ENCODE data around the gene GPR176. TPM values are rescaled to one million over a fixed set of nuclear protein-coding genes. Genes with fewer than 3 reads are reported as not detected.
"Not testable (repeated sequence)": the region's sequence is repeated elsewhere in the genome, so short reads cannot be mapped to it uniquely, and the experiment has no call there.

Gene GPR176
- polyA plus RNA-seq, 4 donors = 14.2 to 17.7 (median 15.1) TPM

DNA sequence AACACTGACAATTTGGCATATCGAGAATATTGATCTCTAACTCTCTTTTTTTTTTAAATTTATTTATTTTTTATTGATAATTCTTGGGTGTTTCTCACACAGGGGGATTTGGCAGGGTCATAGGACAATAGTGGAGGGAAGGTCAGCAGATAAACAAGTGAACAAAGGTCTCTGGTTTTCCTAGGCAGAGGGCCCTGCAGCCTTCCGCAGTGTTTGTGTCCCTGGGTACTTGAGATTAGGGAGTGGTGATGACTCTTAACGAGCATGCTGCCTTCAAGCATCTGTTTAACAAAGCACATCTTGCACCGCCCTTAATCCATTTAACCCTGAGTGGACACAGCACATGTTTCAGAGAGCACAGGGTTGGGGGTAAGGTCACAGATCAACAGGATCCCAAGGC, 27.0 kb downstream of the GPR176 start:
- DNase-seq (ENCODE audit: low read depth in 4 of 4, low spot score in 3 of 4) = not testable (repeated sequence)

DNA sequence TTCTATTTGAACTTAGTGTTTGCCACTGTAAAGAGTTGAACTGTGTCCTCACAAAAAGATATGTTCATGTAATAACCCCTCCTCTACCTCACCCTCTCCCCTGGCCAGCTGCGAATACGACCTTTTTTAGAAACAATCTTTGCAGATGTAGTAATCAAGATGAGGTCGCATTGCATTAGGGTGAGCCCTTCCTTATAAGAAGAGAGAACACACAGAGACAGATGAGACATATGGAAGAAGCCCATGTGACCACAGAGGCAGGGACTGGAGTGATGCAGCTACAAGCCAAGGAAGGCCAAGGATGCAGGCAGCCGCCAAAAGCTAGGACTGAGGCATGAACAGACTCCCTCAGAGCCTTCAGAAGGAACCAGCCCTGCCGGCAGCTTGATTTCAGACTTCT, 27.6 kb downstream of the GPR176 start:
- DNase-seq (ENCODE audit: low read depth in 4 of 4, low spot score in 3 of 4) = no peak

DNA sequence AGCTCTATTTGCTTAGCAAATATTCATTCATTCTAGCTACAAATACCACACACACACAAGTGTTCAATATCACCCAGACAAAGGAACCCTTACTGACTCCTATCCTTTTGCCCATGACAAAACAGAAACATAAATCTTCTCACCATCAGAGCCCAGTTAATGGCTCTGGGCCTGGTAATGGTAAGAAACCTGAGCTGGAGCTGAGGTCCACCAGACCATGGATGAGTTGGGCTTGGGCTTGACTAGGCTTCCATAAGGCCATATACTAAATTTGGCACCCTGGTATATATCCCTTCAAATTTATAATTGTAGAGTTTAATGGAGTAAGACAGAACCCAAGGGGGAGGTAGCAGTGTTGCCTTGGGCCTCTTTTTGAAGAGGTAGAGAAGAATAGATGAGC, 29.4 kb downstream of the GPR176 start:
- DNase-seq (ENCODE audit: low read depth in 4 of 4, low spot score in 3 of 4) = no peak

DNA sequence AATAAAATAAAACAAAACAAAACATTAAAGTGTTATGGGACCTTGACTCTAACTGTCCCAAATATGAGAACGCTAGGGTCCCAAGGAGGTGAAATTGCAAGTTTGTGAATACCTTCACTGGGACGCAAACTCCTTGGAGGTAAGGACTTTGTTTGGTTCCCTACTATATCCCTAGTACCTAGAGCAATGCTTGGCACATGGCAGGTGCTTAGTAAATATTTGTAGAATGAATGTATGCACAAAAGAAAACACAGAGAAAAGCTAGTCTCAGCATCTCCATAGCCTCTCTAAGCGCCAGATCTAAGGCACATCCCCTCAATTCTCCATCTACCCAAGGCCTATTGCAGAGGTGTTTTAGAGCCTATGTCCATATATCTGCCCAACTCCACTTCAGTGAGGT, 30.5 kb downstream of the GPR176 start:
- no peak for DNase-seq (ENCODE audit: low read depth in 4 of 4, low spot score in 3 of 4)

DNA sequence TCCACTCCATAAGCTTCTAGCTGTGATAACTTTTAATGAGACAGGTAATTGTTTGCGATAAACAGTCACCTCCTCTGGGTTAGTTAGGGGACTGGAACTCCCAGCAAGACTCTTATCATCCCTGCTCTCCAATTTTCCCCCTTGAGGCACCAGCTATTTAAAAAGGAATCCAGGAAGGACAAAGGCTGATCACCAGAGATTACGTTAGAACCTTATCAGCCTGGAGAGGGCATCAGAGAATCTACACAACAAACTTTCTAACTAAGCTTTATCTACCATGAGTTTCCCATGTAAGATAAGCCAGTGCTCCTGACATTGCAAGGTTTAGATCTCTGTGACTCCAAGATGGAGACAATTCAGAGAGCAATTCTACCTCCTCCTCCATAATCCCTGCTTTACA, 31.3 kb downstream of the GPR176 start:
- DNase-seq (ENCODE audit: low read depth in 4 of 4, low spot score in 3 of 4) = no peak

DNA sequence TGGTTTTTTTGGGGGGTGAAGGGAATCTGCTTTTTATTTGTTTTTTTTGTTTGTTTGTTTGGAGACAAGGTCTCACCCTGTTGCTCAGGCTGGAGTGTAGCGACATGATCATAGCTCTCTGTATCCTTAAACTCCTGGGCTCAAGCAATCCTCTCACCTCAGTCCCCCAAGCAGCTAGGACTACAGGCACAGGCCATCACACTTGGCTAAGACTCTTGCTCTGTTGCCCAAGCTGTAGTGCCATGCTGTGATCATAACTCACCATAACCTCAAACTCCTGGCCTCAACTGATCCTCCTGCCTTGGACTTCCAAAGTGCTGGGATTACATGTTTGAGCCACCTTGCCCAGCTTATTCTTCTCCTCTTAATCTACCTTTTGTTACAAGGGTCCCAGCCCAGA, 31.8 kb downstream of the GPR176 start:
- no peak for DNase-seq (ENCODE audit: low read depth in 4 of 4, low spot score in 3 of 4)

DNA sequence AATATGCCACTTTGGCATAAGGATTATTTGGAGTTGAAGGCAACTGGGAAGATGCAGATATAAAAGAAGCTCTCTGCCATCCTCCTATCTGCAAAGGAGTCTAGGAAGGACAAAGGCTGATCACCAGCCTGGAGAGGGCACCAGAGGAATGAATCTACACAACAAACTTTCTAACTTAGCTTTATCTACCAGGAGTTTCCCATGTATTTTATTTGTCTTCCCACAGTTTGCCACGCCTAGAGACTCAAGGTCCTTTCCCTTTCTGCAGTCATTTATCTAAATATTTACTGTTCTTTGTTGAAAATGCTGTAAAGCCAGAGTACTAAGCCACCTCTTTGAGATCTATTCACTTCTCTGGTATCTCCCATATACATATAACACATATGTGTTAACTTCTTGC, 32.2 kb downstream of the GPR176 start:
- peak in 1 of 4 donors; percentile 2 for DNase-seq (ENCODE audit: low read depth in 4 of 4, low spot score in 3 of 4)

DNA sequence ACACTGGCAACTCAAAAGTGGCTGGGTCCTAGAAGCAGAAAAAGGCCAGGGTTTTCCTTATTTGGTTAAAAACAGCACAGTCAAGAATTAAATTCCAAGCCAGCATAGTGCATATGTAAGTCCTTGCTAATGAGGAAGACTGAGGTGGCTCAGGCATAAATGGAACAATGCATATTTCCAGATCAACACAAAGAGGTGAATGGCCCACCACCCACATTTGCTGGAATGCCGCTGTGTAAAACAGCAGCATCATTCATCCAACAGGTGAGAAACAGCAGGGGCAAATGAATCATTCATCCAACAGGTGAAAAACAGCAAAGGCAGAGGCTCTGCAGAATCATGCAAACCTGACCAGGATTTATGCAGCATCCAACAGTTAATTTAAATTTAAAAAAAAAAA, 32.9 kb downstream of the GPR176 start:
- no peak for DNase-seq (ENCODE audit: low read depth in 4 of 4, low spot score in 3 of 4)

DNA sequence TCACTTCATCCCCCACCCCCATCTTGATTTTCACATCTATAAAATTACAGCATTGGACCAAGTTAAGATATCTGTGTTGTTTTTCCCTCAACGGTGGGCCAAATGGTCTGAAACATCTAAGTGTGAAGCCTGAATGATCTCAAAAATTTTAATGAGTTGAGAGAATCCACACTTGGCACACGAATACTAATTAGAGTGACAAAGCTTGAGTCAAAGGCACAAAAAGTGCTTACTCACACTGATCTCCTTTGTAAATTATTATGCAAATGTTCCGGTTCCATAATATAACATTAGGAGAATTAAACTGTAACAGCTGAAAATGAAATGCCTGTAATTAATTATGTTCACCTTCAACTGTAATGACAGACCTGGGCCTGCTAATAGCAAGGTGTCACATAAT, 33.6 kb downstream of the GPR176 start:
- no peak for DNase-seq (ENCODE audit: low read depth in 4 of 4, low spot score in 3 of 4)

DNA sequence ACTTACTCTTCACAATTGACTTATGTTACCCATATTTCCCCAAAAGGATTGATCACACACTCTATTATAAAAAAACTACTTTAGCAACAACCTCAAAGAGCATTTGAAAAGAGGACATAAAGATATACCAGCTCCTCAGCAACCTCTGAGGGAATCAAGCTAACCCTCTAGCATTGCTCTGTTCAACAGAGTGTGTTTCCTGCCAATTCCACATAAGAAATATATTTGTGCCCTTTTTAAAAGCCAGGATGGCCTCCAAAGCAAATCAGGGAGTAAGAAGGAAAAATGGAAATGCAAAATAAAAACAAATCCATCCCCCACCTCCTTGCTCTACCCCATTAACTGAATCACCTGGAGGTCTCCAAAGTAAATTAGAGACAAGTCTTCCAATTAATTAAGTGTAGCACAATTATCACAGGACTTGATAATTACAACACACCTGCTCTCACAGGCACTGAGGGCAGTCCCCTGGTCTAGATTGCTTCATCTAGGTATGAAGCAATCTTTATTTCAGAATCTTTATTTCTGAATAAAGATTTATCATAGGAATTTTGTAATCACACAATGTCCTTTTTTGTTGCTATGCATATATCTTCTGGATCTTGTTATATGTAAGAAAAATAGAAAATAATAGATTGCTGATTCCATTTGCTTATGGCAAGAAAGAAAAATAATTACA, 34.8 kb downstream of the GPR176 start:
- no peak for DNase-seq (ENCODE audit: low read depth in 4 of 4, low spot score in 3 of 4)

DNA sequence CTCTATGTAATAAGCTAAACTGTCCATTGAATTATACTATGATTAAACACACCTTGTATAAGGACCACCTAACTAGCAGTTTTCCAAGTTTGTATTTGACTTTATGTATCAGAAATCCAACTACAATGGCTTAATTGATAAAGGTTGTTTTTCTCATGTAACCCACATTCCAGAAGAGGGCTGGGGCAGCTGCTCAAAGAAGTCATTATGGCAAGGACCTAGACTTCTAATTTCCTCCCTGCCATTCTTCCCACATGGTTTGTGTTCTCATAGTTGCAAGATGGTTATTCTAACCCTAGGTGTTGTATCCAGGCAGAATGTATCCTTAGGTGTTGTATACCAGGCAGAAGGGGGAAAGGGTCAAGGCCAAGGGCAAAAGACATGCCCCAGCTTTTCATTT, 35.7 kb downstream of the GPR176 start:
- no peak for DNase-seq (ENCODE audit: low read depth in 4 of 4, low spot score in 3 of 4)

DNA sequence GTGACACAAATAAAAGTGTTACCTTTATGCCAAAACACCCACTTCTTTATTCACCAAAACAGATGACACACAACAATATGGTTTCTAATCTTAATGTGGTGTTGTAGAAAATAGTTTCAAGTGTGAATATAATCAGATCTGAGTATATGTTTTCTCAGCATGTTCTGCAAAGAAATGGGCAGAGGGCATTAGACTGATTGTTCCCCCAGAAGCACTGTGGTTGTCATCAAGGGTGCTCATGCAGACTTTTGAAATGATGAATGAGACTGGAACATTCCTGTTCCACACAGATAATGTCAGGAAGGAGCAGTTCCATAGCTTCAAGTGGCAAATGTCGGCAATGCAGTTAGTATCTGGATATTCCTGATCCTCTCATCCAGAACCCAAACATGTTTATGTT, 37.5 kb downstream of the GPR176 start:
- no peak for DNase-seq (ENCODE audit: low read depth in 4 of 4, low spot score in 3 of 4)

DNA sequence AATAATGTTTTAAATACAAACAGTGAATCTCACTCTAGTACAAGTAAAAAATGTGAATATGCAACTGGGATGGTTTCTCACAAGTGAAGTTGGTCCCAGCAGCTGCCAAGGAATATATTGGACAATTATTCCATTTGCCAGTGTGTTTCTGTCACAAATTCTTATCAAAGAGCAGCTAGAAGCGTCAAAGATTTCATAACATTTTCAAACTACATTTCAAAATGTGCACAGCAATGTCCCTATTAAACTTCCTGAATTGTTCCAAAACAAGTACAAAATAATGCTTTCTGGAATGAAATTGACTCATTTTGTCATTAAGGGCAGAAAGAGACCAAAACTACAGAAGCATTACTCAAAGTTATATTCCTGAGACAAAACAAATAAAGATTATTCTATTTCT, 38.3 kb downstream of the GPR176 start:
- no peak for DNase-seq (ENCODE audit: low read depth in 4 of 4, low spot score in 3 of 4)

DNA sequence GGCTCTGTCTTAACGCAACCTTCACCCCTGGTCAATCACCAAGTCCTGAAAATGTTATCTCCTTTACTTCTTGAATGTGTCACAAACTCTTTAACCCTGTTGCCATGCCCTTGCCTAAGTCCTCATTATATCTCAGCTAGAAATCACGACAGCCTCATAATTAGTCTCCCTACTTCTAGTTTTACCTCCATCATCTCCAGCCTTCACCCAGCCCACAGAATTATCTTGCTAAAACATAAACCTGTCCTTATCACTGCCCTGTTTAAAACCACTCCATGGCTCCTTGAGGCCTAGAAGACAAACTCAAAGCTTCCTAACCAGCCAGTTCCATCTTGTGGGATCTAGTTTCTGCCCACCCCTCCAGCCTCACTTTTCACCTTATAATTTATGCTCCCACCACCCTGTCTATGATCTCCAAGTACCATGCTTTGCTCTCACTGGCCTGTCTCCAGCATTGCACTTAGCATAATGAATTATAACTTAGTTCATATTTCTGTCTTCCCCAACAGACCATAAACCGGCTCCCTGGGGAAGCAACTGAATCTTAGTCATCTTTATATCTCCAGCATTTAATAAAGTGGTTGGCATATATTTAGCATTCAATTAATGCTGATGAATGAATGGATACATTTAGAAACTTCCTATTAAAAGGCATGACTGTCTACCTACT, 39.2 kb downstream of the GPR176 start:
- no peak for DNase-seq (ENCODE audit: low read depth in 4 of 4, low spot score in 3 of 4)

DNA sequence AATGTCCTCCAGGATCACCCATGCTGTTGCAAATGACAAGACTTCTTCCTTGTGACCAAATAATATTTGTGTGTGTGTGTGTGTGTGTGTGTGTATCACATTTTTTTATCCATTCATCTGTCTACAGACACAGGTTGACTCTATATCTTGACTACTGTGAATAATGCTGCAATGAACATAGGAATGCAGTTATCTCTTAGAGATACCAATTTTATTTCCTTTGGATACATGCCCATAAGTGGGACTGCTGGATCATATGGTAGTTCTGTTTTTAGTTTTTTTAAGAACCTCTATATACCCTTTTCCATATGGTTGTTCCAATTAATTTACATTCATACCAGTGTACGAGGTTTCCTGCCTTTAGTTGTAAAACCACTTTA, 41.7 kb downstream of the GPR176 start:
- DNase-seq (ENCODE audit: low read depth in 4 of 4, low spot score in 3 of 4) = no peak

DNA sequence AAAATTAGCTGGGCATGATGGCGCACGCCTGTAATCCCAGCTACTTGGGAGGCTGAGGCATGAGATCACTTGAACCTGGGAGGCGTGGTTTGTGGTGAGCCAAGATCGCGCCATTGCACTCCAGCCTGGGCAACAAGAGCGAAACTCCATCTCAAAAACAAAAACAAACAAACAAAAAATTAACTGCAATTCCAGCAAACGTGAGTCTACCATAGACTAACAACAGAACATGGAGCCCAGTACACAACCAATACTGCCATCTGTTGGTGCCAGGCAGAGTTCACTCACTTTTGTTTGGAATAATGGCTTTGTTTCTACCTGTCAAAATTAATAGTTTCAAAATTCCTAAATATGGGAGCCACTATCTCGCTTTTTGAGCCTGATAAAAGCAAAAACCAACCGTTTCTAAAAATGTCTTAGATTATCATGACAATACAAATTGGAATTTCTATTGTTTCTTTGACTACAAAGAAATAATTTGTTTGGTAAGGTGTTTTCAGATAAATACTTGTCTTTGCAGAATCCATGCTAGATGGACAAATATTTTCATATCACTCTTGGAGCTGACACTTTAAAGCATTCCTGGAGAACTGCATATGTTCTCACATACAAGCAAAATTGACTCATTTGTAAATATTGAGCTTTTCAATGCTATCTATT, 45.0 kb downstream of the GPR176 start:
- peak in 2 of 4 donors; percentile 8 to 18 for DNase-seq (ENCODE audit: low read depth in 4 of 4, low spot score in 3 of 4)

DNA sequence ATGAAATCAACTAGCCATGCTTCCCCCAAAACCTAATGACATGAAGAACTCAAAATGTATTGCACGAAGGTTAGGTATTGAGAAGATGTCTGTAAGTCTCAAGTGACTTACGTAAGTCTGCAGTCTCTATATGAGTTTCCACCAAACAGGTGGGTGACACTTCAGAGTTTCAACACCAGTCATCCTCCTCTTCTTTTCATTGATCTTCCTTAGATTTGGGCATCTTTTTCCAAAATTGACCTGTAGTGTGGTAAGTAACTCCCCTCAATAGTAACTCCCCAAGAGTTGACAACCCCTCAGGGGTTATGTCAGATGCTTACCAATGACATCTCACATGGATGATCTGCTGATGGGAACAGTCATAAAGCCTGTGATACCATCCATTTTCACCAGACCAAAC, 46.1 kb downstream of the GPR176 start:
- DNase-seq (ENCODE audit: low read depth in 4 of 4, low spot score in 3 of 4) = no peak

DNA sequence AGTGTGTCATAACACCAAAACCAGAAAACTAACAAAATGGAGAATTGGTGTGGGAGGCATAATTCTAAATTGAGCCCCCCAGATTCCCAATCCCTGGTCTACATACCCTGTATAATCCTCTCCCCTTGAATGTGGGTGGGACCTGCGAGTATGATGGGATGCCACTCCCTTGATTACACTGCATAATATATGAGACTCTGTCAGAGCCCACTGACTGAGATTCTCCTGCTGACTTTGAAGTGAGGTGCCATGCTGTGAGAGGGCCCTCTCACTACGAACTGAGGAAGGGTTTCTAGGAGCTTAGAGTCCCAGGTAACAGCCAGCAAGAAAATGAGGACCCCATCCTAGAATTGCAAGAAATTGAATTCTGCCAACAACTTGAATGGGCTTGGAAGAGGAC, 49.5 kb downstream of the GPR176 start:
- no peak for DNase-seq (ENCODE audit: low read depth in 4 of 4, low spot score in 3 of 4)

DNA sequence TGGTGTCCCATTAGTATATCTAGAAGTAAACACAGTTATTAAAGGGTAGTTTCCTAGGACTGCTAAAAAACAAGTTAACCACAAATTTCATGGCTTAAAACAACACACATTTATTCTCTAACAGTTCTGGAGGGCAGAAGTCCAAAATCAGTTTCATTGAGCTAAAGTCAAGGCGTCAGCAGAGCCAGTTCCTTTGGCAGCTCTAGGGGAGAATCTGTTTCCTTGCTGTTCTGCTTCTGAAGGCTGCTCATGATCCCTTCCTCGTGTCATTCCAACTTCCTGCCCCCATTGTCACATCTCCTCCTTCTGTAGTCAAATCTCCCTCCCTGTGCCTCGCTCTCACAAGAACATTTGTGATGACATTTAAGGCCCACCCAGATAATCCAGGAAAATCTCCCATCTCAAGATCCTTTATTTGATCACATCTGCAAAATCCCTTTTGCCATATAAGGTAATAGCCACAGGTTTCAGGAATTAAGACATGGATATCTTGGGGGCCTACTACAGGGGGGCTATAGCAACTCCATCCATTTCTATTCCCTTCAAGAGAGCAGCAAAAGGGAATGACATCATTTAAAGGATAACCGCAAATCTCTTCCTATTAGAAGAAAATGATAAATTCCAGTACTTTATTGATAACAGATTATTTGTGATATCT, 50.1 kb downstream of the GPR176 start:
- no peak for DNase-seq (ENCODE audit: low read depth in 4 of 4, low spot score in 3 of 4)

DNA sequence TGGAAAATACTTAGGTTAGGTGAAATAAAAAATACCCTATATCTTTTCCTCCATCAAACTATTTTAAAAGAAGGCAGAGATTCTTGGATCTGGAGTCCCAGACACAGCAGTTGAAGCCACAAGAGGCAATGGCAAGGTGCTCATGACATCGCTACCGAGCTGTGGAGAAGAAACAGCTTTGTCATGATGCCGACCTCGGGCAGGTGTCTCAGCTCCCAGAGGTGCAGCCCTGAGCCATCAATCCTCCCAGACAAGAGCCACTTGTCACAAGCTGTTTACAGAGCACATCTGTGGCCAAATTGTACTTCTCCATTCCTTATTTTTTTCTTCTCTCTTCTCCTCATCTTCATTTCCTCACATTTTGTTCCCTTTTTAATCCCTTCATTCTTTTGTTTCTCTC, 50.8 kb downstream of the GPR176 start:
- DNase-seq (ENCODE audit: low read depth in 4 of 4, low spot score in 3 of 4) = no peak

DNA sequence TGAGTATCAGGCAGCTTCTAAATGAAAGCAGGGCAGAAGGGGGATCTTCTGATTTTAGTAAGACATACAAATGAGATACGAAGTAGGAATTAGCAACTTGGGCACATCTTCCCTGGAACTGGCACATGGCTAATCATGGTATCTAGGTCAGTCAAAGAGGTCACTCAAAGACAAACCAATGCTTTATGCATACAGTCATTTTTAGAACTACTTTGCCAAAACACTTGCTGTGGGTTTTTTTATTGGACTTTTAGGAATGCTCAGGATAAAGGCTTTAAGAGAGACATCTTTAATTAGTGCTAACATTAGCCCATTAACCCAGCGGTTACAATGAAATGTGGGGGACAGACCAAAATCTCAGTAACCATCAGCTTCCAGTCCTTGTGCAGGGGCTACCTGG, 51.7 kb downstream of the GPR176 start:
- DNase-seq (ENCODE audit: low read depth in 4 of 4, low spot score in 3 of 4) = no peak

DNA sequence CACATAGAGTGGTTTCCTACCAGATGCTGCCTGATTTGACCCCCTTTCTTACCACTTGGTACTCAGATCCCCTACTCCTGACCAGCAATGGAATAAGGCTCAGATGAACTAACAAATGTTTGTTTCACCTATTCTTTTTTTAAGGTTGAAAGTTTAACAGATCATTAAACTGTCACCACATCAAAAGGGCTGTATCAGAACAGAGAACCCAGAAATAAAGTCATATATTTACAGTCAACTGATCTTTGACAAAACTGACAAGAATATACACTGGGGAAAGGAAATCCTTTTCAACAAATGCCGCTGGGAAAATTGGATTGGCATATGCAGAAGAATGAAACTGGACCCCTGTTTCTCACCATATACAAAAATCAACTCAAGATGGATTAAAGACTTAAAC, 56.0 kb downstream of the GPR176 start:
- no peak for DNase-seq (ENCODE audit: low read depth in 4 of 4, low spot score in 3 of 4)
